HG02759 (cell line): ENCODE results near the gene ANKRD11.
"Not testable (repeated sequence)": the region's sequence is repeated elsewhere in the genome, so short reads cannot be mapped to it uniquely, and the experiment has no call there.

ENCODE experiments used
- ATAC-seq: cut with Tn5 transposase; IDR thresholded peaks from one replicate; pipeline ENCODE4 v1.9.1; 2021; ENCODE audit warnings: mild to moderate bottlenecking, moderate library complexity; ENCODE audit not compliant: unreplicated experiment

The ANKRD11 gene

DNA sequence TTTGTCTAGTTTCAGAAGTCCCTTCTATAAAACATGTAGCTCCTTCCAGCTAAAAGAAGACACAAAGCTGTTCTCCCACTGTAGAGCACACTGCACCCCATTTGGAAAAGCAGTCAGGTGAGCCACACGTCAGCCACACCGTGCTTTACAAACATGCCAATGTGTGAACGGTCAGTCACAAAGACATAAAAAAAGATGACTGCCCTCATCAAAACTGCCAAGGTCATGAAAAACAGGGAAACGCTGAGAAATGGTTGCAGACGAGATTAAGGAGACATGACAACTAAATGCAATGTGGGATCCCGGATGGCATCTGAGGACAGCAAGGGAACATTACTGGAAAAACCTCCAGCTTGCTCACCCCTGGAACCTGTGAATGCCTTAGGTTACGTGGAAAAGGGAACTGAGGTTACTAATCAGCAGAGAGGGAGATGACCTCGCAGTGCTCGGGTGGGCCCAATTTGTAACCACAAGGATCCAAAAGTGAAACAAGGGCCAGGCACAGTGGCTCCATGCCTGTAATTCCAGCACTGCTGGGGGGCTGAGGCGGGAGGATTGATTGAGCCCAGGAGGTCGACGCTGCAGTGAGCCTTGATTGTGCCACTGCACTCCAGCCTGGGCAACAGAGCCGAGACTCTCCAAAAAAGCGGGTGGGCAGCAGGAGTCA, 8.1 kb downstream of the ANKRD11 start:
- no peak for ATAC-seq

- ATAC-seq, result no peak
Observed at GRCh38 chr16:89481356-89481955, 8.9 kb downstream of the ANKRD11 start.

GRCh38 chr16:89478576-89479221, 11.7 kb downstream of the ANKRD11 start:
- ATAC-seq, result no peak

- ATAC-seq, result no peak
Observed at GRCh38 chr16:89476811-89477261, 13.5 kb downstream of the ANKRD11 start.

DNA sequence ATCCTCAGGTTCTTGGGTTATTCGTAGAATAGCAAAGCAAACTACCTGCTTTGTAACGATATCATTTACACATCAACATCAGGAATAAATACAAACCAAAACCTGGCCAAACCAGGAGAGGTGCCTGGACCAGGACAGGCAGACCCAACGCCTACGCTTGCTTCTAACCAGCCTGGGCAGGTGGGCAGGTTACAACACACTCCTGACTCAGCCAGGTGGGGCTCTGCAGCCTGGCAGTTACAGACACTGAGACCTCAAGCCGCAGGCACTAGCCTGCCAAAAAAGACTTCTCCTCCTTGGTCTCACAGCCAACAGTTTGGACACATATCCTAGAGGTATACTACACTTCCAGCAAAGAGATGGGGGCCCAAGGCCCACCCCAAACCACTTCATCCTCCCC, 14.0 kb downstream of the ANKRD11 start:
- ATAC-seq, result no peak

DNA sequence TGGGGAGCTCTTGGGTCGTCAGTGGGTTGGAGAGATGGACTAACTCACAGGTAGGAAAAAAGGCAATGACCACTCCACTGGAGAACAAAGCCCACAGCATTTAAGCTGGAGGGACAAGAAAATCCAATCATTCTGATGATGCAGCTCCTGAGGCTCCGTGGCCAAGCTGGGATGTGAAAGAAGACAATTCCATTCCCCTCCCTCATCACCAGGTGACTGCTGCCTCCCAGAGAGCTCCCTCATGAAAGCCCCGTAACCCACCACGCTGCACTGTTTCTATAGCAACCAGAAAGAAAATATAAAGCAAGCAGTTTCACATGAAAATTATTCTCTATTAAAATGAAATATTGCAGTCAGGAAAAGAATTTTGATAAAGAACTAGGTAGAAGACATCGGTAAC, 15.2 kb downstream of the ANKRD11 start:
- ATAC-seq, result no peak

GRCh38 chr16:89473791-89474414, 16.5 kb downstream of the ANKRD11 start:
- no peak for ATAC-seq

DNA sequence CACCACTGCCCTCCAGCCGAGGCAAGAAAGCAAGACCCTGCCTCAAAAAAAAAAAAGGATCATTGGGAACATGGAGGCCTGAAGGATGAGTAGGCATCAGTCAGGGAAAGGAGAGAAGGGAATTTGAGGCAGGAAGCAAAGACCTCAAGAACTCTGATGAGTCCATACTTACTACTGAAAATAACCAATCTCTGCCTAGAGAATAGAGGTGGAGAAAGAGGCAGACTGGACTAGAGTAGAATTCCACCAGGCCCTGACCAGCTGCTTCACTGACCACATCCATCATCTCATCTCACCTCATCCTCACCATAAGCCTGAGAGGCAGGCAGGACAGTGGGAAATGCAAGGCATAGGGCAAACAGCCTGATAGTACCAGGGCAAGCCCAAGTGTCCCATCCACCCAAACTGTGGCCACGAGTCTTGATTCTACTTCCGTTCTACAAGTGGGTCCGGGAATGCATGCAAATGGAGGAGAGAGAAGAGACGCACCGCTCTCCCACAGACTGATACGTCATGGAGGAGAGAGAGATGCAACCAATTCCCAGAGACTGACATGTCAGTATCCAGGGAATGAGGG, 17.1 kb downstream of the ANKRD11 start:
- ATAC-seq, result no peak

- ATAC-seq, result no peak
Observed at GRCh38 chr16:89472711-89473075, 17.7 kb downstream of the ANKRD11 start.

GRCh38 chr16:89467382-89467781, 23.0 kb downstream of the ANKRD11 start:
- ATAC-seq, result no peak

DNA sequence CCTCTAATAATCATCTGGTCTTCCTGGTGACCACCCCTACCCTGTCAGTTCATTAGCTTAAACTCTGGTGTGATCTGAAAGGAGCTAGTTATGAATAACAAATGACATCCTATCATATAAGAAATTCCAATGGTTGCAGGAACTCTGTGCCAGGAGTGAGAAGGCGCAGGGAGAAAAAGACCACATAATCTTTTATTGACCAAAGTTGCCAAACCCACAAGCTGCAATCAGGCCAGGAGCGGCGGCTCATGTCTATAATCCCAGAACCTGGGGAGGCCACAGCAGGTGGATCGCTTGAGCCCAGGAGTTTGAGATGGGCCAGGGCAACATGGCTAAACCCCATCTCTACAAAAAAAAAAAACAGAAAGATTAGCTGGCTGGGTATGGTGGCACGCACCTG, 23.4 kb downstream of the ANKRD11 start:
- ATAC-seq, result no peak

DNA sequence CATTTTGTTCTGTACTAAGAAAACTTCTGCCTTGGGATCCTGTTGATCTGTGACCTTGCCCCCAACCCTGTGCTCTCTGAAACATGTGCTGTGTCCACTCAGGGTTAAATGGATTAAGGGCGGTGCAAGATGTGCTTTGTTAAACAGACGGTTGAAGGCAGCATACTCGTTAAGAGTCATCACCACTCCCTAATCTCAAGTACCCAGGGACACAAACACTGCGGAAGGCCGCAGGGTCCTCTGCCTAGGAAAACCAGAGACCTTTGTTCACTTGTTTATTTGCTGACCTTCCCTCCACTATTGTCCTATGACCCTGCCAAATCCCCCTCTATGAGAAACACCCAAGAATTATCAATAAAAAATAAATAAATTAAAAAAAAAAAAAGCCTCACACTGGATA, 27.0 kb downstream of the ANKRD11 start:
- not testable (repeated sequence) for ATAC-seq

DNA sequence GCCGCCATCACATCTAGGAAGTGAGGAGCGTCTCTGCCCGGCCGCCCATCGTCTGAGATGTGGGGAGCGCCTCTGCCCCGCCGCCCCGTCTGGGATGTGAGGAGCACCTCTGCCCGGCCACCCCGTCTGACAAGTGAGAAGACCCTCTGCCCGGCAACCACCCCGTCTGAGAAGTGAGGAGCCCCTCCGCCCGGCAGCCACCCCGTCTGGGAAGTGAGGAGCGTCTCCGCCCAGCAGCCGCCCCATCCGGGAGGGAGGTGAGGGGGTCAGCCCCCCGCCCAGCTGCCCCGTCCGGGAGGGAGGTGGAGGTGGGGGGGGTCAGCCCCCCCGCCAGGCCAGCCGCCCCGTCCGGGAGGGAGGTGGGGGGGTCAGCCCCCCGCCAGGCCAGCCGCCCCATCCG, 27.7 kb downstream of the ANKRD11 start:
- ATAC-seq, result not testable (repeated sequence)

GRCh38 chr16:89461890-89462289, 28.5 kb downstream of the ANKRD11 start:
- ATAC-seq, result not testable (repeated sequence)

DNA sequence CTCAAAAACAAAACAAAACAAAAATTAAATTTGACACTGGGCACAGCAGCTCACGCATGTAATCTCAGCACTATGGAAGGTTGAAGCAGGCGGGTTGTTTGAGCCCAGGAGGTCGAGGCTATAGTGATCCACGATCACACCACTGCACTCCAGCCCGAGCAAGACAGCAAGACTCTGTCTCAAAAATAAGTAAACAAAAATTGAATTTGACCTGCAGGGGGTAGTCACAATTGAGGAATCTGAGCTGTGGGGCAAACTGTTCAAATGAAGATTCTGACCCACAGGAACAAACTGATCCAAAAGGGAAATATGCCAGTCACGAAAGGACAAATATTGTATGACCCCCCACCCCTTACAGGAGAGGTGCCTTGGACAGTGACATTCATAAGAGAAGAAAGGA, 29.8 kb downstream of the ANKRD11 start:
- ATAC-seq, result no peak

DNA sequence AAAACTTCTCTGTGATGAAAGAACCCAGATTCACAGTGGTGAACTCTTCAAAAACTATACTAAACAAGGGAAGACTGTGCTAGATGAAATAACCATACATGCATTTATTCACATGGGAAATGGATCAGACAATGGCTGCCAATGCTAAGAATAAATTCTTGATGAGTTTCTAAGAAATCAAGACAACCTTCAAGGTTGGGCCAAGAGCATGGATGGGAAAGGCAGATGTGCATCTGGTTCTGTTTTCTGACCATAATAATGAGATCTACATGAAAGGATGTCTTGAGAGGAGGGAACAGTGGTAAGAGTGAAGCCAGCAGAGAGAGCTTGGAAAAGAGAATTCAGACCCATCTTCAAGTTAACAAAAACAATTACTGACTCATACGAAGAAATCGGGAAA, 31.4 kb downstream of the ANKRD11 start:
- ATAC-seq, result no peak

- ATAC-seq, result no peak
Observed at GRCh38 chr16:89458551-89458950, 31.8 kb downstream of the ANKRD11 start.

- ATAC-seq, result no peak
Observed at GRCh38 chr16:89456419-89456959, 33.9 kb downstream of the ANKRD11 start.

DNA sequence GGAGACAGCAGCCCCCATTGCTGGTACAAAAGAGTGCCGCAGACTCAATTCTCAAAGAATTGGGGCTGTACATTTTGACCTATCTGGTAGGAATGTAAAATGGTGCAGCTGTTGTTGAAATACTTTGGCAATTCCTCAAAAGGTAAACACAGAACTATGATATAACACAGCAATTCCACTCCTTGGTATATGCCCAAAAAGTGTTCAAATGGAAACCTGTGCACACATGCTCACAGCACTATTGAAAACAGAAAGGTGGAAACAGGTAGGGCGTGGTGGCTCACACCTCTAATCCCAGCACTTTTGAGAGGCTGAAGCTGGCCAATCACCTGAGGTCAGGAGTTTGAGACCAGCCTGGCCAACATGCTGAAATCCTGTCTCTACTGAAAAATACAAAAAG, 34.7 kb downstream of the ANKRD11 start:
- no peak for ATAC-seq

DNA sequence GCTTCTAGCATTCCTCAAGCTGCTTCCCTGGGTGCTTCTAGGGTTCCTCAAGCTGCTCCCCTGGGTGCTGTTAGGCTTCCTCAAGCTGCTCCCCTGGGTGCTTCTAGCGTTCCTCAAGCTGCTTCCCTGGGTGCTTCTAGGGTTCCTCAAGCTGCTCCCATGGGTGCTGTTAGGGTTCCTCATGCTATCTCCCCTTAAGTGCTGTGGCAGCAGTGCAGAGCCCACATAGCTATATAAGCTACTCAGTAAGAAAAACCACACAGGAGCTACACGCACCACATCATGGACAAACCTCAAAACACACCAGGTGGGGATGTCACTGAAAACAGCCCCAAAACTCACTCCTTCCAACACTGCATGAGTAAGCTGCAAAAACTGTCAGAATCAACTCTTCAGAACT, 35.2 kb downstream of the ANKRD11 start:
- no peak for ATAC-seq
